Measurements from ENCODE around the gene AIPL1.

The AIPL1 gene

GRCh38 chr17:6455321-6455705, 20.4 kb upstream of the AIPL1 start:
- peak overlapping the region in 3 of 10 experiments; percentile 0 to 28 (median 25); a peak in 3 of 20 replicates for H3K4me3 ChIP-seq
- H4K20me1 ChIP-seq, result peaks cover 0 to 40% (median 22%) of the 10 kb centered on the region in 11 experiments; a peak in 14 of 22 replicates
- no peaks in the 10 kb centered on the region for H3K9me3 ChIP-seq (replicated peaks in 1 of 11)
- H3K36me3 ChIP-seq, result peaks cover 0 to 3% (median 0%) of the 10 kb centered on the region in 11 experiments; a peak in 5 of 22 replicates
- peak overlapping the region in 6 of 11 experiments; percentile 29 to 61 (median 54); a peak in 9 of 22 replicates for H3K27ac ChIP-seq
- peaks cover 0 to 35% (median 5%) of the 10 kb centered on the region in 11 experiments; a peak in 11 of 22 replicates for H3K27me3 ChIP-seq
- no peak for TF ChIP-seq Cebpa-rat (IDR thresholded peaks at IDR 0.05)
- peaks cover 26 to 68% (median 66%) of the 10 kb centered on the region in 10 experiments for H3K4me1 ChIP-seq
- H3K9ac ChIP-seq, result peak overlapping the region in 3 of 11 experiments; percentile 48 to 59 (median 51); a peak in 6 of 22 replicates
- peak overlapping the region; percentile 62 to 84 (median 77) for H3K4me2 ChIP-seq

GRCh38 chr17:6454495-6455320, 19.8 kb upstream of the AIPL1 start:
- Histone ChIP-seq H3K4me2 (peak overlapping the region; percentile 62 to 84 (median 77)), H3K4me3 (peak overlapping the region in 3 of 10 experiments; percentile 0 to 28 (median 25); a peak in 3 of 20 replicates)

GRCh38 chr17:6453279-6454024, 18.5 kb upstream of the AIPL1 start:
- H3K4me1 ChIP-seq, result peaks cover 26 to 83% (median 74%) of the 10 kb centered on the region in 10 experiments
- peaks cover 0 to 59% (median 30%) of the 10 kb centered on the region in 11 experiments; a peak in 15 of 22 replicates for H4K20me1 ChIP-seq
- no peak for TF ChIP-seq Cebpa-rat (IDR thresholded peaks at IDR 0.05)
- peak overlapping the region in 2 of 11 experiments; percentile 10; a peak in 2 of 22 replicates for H3K9ac ChIP-seq
- H3K4me3 ChIP-seq, result no peak overlapping the region
- H3K36me3 ChIP-seq, result peaks cover 0 to 22% (median 18%) of the 10 kb centered on the region in 11 experiments; a peak in 18 of 22 replicates
- H3K27me3 ChIP-seq, result peaks cover 0 to 37% (median 5%) of the 10 kb centered on the region in 11 experiments; a peak in 11 of 22 replicates
- H3K9me3 ChIP-seq (replicated peaks in 1 of 11), result no peaks in the 10 kb centered on the region
- no peak overlapping the region for H3K27ac ChIP-seq
- peak overlapping the region in 9 of 11 experiments; percentile 46 to 68 (median 61); a peak in 17 of 22 replicates for H3K4me2 ChIP-seq

More at GRCh38 chr17:6454495-6455320, 19.8 kb upstream of the AIPL1 start:
- Histone ChIP-seq H3K4me1 (peaks cover 26 to 74% (median 72%) of the 10 kb centered on the region in 10 experiments), H3K36me3 (peaks cover 0 to 9% (median 6%) of the 10 kb centered on the region in 11 experiments; a peak in 16 of 22 replicates), H3K9ac (peak overlapping the region in 3 of 11 experiments; percentile 48 to 59 (median 51); a peak in 6 of 22 replicates), H4K20me1 (peaks cover 0 to 46% (median 28%) of the 10 kb centered on the region in 11 experiments; a peak in 15 of 22 replicates), H3K27me3 (peaks cover 0 to 37% (median 5%) of the 10 kb centered on the region in 11 experiments; a peak in 11 of 22 replicates), H3K9me3 (replicated peaks in 1 of 11) (no peaks in the 10 kb centered on the region), H3K27ac (peak overlapping the region in 6 of 11 experiments; percentile 29 to 61 (median 54); a peak in 9 of 22 replicates)
- TF ChIP-seq Cebpa-rat (IDR thresholded peaks at IDR 0.05), result no peak

- Histone ChIP-seq H3K27ac (no peak overlapping the region), H3K4me2 (peak overlapping the region in 9 of 11 experiments; percentile 46 to 68 (median 61); a peak in 18 of 22 replicates), H3K36me3 (peaks cover 0 to 29% (median 26%) of the 10 kb centered on the region in 11 experiments; a peak in 18 of 22 replicates), H3K4me1 (peaks cover 26 to 83% (median 74%) of the 10 kb centered on the region in 10 experiments), H3K9ac (peak overlapping the region in 1 of 11 experiments; percentile 10; a peak in 1 of 22 replicates), H3K4me3 (no peak overlapping the region), H3K9me3 (replicated peaks in 1 of 11) (no peaks in the 10 kb centered on the region), H4K20me1 (peaks cover 0 to 65% (median 30%) of the 10 kb centered on the region in 11 experiments; a peak in 15 of 22 replicates), H3K27me3 (peaks cover 0 to 37% (median 5%) of the 10 kb centered on the region in 11 experiments; a peak in 11 of 22 replicates)
- no peak for TF ChIP-seq Cebpa-rat (IDR thresholded peaks at IDR 0.05)
These were observed 17.7 kb upstream of the AIPL1 start for GRCh38 chr17:6452471-6453266.

- Histone ChIP-seq H3K27ac (peak overlapping the region in 2 of 11 experiments; percentile 13 to 38; a peak in 2 of 22 replicates), H3K9me3 (replicated peaks in 1 of 11) (no peaks in the 10 kb centered on the region), H3K36me3 (peaks cover 0 to 44% (median 41%) of the 10 kb centered on the region in 11 experiments; a peak in 18 of 22 replicates), H3K4me1 (peaks cover 11 to 73% (median 64%) of the 10 kb centered on the region in 10 experiments; a peak in 19 of 20 replicates), H3K9ac (no peak overlapping the region; a peak in 1 of 22 replicates), H3K4me2 (peak overlapping the region in 9 of 11 experiments; percentile 22 to 67 (median 52); a peak in 18 of 22 replicates), H3K27me3 (peaks cover 0 to 33% (median 5%) of the 10 kb centered on the region in 11 experiments; a peak in 11 of 22 replicates), H3K4me3 (no peak overlapping the region), H4K20me1 (peaks cover 0 to 80% (median 30%) of the 10 kb centered on the region in 11 experiments; a peak in 15 of 22 replicates)
- no peak for TF ChIP-seq Cebpa-rat (IDR thresholded peaks at IDR 0.05)
These were observed 16.3 kb upstream of the AIPL1 start for GRCh38 chr17:6450926-6451832.

GRCh38 chr17:6449307-6449706, 14.4 kb upstream of the AIPL1 start:
- Histone ChIP-seq H3K4me1 (peaks cover 9 to 75% (median 65%) of the 10 kb centered on the region in 10 experiments), H3K36me3 (peaks cover 0 to 54% (median 48%) of the 10 kb centered on the region in 11 experiments; a peak in 18 of 22 replicates), H3K4me3 (no peak overlapping the region), H3K9me3 (replicated peaks in 1 of 11) (no peaks in the 10 kb centered on the region), H4K20me1 (peaks cover 0 to 79% (median 33%) of the 10 kb centered on the region in 11 experiments; a peak in 15 of 22 replicates), H3K27ac (no peak overlapping the region), H3K4me2 (peak overlapping the region in 6 of 11 experiments; percentile 4 to 67 (median 55); a peak in 5 of 22 replicates), H3K27me3 (peaks cover 0 to 18% (median 0%) of the 10 kb centered on the region in 11 experiments; a peak in 5 of 22 replicates), H3K9ac (no peak overlapping the region; a peak in 1 of 22 replicates)
- no peak for TF ChIP-seq Cebpa-rat (IDR thresholded peaks at IDR 0.05)
